ENCODE results near the gene MASP2. TPM values are rescaled to one million over a fixed set of nuclear protein-coding genes. Genes with fewer than 3 reads are reported as not detected.

MASP2 gene
- total RNA-seq, 1 donor, result not detected

GRCh38 chr1:11059968-11060830 is 13.2 kb upstream of the MASP2 start, which contains the start of gene SRM:
Gene SRM (minus strand): TSS chr1:11060018. CDS start chr1:11059943, 75 bp downstream.
- DNase-seq (ENCODE audit: insufficient read length, low spot score, missing footprints), result peak; percentile 100
- peak within 1 kb of the TSS; percentile 89 for H2AFZ ChIP-seq (ENCODE audit: low read length)
- peak within 1 kb of the TSS; percentile 93 for H3K4me2 ChIP-seq (ENCODE audit: insufficient read depth, low read length)
- H4K20me1 ChIP-seq (ENCODE audit: insufficient read depth, low read length), result no peaks in the 10 kb centered on the region
- peaks cover 21% of the 10 kb centered on the region for H3K4me1 ChIP-seq (ENCODE audit: insufficient read depth, low read length)
- H3K79me2 ChIP-seq (ENCODE audit: insufficient read depth, low read length), result peaks cover 27% of the 10 kb centered on the region
- peak within 1 kb of the TSS; percentile 65 for H3K27ac ChIP-seq (ENCODE audit: low read depth, low read length)
- no peaks in the 10 kb centered on the region for H3K27me3 ChIP-seq (ENCODE audit: insufficient read depth, low read length)
- H3K4me3 ChIP-seq (ENCODE audit: insufficient read depth, low read length), result peak within 1 kb of the TSS; percentile 86
- no peaks in the 10 kb centered on the region for H3K9me3 ChIP-seq (ENCODE audit: low read depth, low read length)
- H3K36me3 ChIP-seq (ENCODE audit: insufficient read depth, low read length), result peaks cover 33% of the 10 kb centered on the region
- TF ChIP-seq, protein P1, sequence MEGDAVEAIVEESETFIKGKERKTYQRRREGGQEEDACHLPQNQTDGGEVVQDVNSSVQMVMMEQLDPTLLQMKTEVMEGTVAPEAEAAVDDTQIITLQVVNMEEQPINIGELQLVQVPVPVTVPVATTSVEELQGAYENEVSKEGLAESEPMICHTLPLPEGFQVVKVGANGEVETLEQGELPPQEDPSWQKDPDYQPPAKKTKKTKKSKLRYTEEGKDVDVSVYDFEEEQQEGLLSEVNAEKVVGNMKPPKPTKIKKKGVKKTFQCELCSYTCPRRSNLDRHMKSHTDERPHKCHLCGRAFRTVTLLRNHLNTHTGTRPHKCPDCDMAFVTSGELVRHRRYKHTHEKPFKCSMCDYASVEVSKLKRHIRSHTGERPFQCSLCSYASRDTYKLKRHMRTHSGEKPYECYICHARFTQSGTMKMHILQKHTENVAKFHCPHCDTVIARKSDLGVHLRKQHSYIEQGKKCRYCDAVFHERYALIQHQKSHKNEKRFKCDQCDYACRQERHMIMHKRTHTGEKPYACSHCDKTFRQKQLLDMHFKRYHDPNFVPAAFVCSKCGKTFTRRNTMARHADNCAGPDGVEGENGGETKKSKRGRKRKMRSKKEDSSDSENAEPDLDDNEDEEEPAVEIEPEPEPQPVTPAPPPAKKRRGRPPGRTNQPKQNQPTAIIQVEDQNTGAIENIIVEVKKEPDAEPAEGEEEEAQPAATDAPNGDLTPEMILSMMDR (IDR thresholded peaks at IDR 0.05; ENCODE audit: extremely low read depth, low read depth, low read length), result no peak

DNA sequence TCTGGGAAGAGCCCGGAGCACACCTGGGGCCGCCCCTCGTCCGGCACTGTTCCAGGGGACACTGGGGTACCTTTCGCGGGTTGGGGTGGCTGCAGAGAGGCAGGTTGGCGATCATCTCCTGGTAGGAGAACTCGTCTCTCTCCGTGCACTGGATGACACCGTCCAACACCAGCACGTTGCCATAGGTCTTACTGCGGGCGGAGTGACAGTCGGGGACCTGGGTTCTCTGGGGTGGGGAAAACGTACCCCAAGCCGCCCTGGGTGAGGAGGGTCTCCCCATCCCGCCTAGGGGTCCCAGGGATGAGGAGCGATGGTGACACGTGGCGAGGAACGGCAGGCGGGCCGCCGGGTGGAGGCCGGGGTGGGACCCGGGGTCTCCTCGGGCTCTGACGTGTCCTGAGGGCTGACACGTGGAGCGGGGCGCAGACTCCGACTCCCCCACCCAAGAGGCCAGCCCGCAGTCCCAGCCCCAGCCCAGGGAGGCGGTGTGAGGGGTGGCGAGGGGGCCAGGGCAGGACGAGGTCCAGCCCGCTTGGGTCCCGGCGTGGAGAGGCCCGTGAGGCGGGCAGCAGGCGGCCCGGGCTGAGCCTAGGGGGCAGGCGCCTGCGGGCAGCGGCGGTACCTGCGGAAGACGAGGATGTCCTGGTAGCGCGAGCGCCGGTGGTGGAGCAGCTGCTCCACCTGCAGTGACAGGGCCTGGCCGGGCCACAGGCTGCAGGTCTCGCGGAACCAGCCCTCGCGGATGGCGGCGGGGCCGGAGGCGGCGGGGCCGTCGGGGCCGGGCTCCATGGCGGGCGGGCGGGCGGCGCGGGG is 12.3 kb upstream of the MASP2 start:
- H3K27ac ChIP-seq (ENCODE audit: low read depth, low read length), result peak overlapping the region; percentile 65

DNA sequence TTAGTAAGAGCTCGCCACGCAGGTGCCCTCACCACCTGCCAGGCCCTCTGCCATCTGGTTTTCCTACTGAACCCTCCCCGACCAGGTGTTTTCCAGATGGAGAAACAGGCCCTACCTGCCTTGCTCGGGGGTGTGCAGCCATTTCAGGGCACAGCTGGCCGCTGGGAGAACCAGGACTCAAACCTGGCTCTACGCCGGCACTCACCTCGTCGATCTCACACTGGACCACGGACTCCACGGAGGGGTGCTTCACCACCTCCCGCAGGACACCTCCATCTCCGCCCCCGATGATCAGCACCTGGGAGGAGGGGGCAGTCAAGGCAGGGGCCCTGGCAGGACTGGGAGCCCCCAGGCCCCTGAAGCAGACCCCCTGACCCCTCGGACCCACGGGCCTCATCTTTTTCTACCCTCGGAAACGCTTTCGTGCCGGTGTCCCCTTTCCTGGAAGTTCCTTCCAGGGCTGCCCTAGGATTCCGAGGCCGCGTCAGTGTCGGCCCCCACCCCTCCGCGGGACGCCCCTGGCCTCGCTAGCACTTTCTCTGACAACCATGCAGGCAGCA is 11.6 kb upstream of the MASP2 start:
- Histone ChIP-seq H3K9me3 (ENCODE audit: low read depth, low read length) (no peaks in the 10 kb centered on the region), H3K36me3 (ENCODE audit: insufficient read depth, low read length) (peaks cover 27% of the 10 kb centered on the region), H4K20me1 (ENCODE audit: insufficient read depth, low read length) (peaks cover 8% of the 10 kb centered on the region), H3K4me2 (ENCODE audit: insufficient read depth, low read length) (peak overlapping the region; percentile 92), H3K27ac (ENCODE audit: low read depth, low read length) (peak overlapping the region; percentile 65), H3K79me2 (ENCODE audit: insufficient read depth, low read length) (peaks cover 27% of the 10 kb centered on the region), H3K4me3 (ENCODE audit: insufficient read depth, low read length) (peak overlapping the region; percentile 86), H3K4me1 (ENCODE audit: insufficient read depth, low read length) (peaks cover 21% of the 10 kb centered on the region), H3K27me3 (ENCODE audit: insufficient read depth, low read length) (no peaks in the 10 kb centered on the region), H2AFZ (ENCODE audit: low read length) (peak overlapping the region; percentile 58)
- TF ChIP-seq, protein P1 (IDR thresholded peaks at IDR 0.05; ENCODE audit: extremely low read depth, low read depth, low read length), result no peak
- peak; percentile 85 for DNase-seq (ENCODE audit: insufficient read length, low spot score, missing footprints)

More for the DNA sequence above, 12.3 kb upstream of the MASP2 start:
- H2AFZ ChIP-seq (ENCODE audit: low read length), result peak overlapping the region; percentile 58
- H3K36me3 ChIP-seq (ENCODE audit: insufficient read depth, low read length), result peaks cover 28% of the 10 kb centered on the region
- H3K4me3 ChIP-seq (ENCODE audit: insufficient read depth, low read length), result peak overlapping the region; percentile 86
- H4K20me1 ChIP-seq (ENCODE audit: insufficient read depth, low read length), result peaks cover 1% of the 10 kb centered on the region
- H3K4me1 ChIP-seq (ENCODE audit: insufficient read depth, low read length), result peaks cover 21% of the 10 kb centered on the region
- peak overlapping the region; percentile 92 for H3K4me2 ChIP-seq (ENCODE audit: insufficient read depth, low read length)
- no peaks in the 10 kb centered on the region for H3K27me3 ChIP-seq (ENCODE audit: insufficient read depth, low read length)
- no peaks in the 10 kb centered on the region for H3K9me3 ChIP-seq (ENCODE audit: low read depth, low read length)
- TF ChIP-seq, protein P1 (IDR thresholded peaks at IDR 0.05; ENCODE audit: extremely low read depth, low read depth, low read length), result no peak
- peak; percentile 93 for DNase-seq (ENCODE audit: insufficient read length, low spot score, missing footprints)
- peaks cover 27% of the 10 kb centered on the region for H3K79me2 ChIP-seq (ENCODE audit: insufficient read depth, low read length)

All from osteoblast (primary cell).